Mesendoderm (in vitro differentiated cells): ENCODE measurements around the gene CARMIL3.

Experiments
- DNase-seq: peaks from one replicate; pipeline ENCODE4 v3.0.0; 2013
- H2AK5ac ChIP-seq: 2 replicates; pipeline ENCODE4 v1.6.1; 2013; ENCODE audit warnings: low read length, inconsistent platforms
- H2BK120ac ChIP-seq: 2 replicates; pipeline ENCODE4 v1.6.1; 2013; ENCODE audit warnings: low read depth, mild to moderate bottlenecking, low read length, moderate library complexity, mixed read lengths
- H2BK15ac ChIP-seq: replicated peaks from 2 replicates; pipeline ENCODE4 v1.6.1; 2013; ENCODE audit warnings: low read depth, mild to moderate bottlenecking, moderate library complexity
- H2BK5ac ChIP-seq: 2 replicates; pipeline ENCODE4 v1.6.1; 2013; ENCODE audit warnings: low read length, inconsistent platforms
- H3K18ac ChIP-seq: 2 replicates; pipeline ENCODE4 v1.6.1; 2013; ENCODE audit warnings: mild to moderate bottlenecking, low read length, mixed read lengths
- H3K23ac ChIP-seq: one replicate; pipeline ENCODE4 v1.6.1; 2013; ENCODE audit warnings: low read length
- H3K27ac ChIP-seq: 2 replicates; pipeline ENCODE4 v1.5.1; 2013; ENCODE audit warnings: low read depth, mild to moderate bottlenecking, inconsistent platforms, low read length, moderate library complexity
- H3K27me3 ChIP-seq: 2 replicates; pipeline ENCODE4 v1.6.1; 2013; ENCODE audit warnings: low read length, control low read depth, mild to moderate bottlenecking, inconsistent platforms; ENCODE audit not compliant: insufficient read depth, poor library complexity
- H3K36me3 ChIP-seq: 2 replicates; pipeline ENCODE4 v1.6.1; 2013; ENCODE audit warnings: low read length, inconsistent platforms; ENCODE audit not compliant: control insufficient read depth, insufficient read depth
- H3K4ac ChIP-seq: one replicate; pipeline ENCODE4 v1.6.1; 2013; ENCODE audit warnings: low read depth, mild to moderate bottlenecking, low read length, moderate library complexity
- H3K4me1 ChIP-seq: 2 replicates; pipeline ENCODE4 v1.6.1; 2013; ENCODE audit warnings: low read depth, low read length, inconsistent platforms; ENCODE audit not compliant: control insufficient read depth
- H3K4me2 ChIP-seq: 2 replicates; pipeline ENCODE4 v1.6.1; 2013; ENCODE audit warnings: low read length
- H3K4me3 ChIP-seq: 2 replicates; pipeline ENCODE4 v1.5.1; 2013; ENCODE audit warnings: mild to moderate bottlenecking, low read length
- H3K56ac ChIP-seq: one replicate; pipeline ENCODE4 v1.6.1; 2013; ENCODE audit warnings: low read length
- H3K79me1 ChIP-seq: 2 replicates; pipeline ENCODE4 v1.6.1; 2013; ENCODE audit warnings: low read length, inconsistent platforms
- H3K79me2 ChIP-seq: 2 replicates; pipeline ENCODE4 v1.6.1; 2013; ENCODE audit warnings: mild to moderate bottlenecking, low read length; ENCODE audit not compliant: control insufficient read depth, insufficient read depth
- H3K9ac ChIP-seq: 2 replicates; pipeline ENCODE4 v1.6.1; 2013; ENCODE audit warnings: low read length, inconsistent platforms
- H4K5ac ChIP-seq: one replicate; pipeline ENCODE4 v1.6.1; 2013; ENCODE audit warnings: low read length
- H4K8ac ChIP-seq: one replicate; pipeline ENCODE4 v1.6.1; 2013; ENCODE audit warnings: low read depth, mild to moderate bottlenecking, control low read depth, low read length, moderate library complexity
- WGBS: extraction: QIAGEN DNeasy Blood & Tissue Kit; methylation state at CpG from one replicate; pipeline ENCODE4 v1.1.7; 2013; ENCODE audit warnings: low lambda C conversion rate, missing lambda C conversion rate; ENCODE audit not compliant: insufficient coverage; ENCODE audit errors: extremely low coverage; 5-methylcytosine and 5-hydroxymethylcytosine counted together

Gene CARMIL3

DNA sequence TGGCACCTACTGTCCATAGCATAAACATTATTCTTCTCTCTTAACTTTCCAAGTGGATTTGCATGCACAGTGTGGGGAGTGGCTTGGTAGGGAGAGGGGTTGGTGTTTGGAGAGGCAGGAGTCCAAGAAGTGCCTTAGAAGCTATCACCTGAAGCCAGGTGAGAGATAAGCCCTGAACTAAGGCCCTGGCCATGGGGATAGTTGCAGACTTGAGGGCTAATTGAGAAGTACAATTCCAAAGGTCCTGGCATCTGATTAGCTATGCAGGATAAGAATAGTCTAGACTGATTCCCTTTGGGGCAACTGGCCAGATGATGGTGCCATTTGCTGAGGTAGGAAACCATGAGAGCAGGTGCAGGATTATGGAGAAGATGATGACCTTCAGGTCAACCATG lies 40.3 kb downstream of the CARMIL3 start:
- Histone ChIP-seq H2BK5ac (no peak overlapping the region), H3K4me3 (no peak overlapping the region), H4K8ac (no peak overlapping the region), H3K36me3 (peaks cover 1% of the 10 kb centered on the region), H2BK120ac (no peak overlapping the region), H3K4ac (no peak overlapping the region), H2AK5ac (no peak overlapping the region), H3K27me3 (no peaks in the 10 kb centered on the region), H3K4me2 (no peak overlapping the region), H3K56ac (no peak overlapping the region), H3K79me1 (peaks cover 14% of the 10 kb centered on the region), H3K23ac (no peak overlapping the region), H3K9ac (no peak overlapping the region), H3K27ac (no peak overlapping the region), H3K18ac (no peak overlapping the region), H4K5ac (no peak overlapping the region), H3K79me2 (peaks cover 10% of the 10 kb centered on the region), H3K4me1 (peaks cover 7% of the 10 kb centered on the region), H2BK15ac (no peak overlapping the region)
- DNase-seq: peak; percentile 11

DNA sequence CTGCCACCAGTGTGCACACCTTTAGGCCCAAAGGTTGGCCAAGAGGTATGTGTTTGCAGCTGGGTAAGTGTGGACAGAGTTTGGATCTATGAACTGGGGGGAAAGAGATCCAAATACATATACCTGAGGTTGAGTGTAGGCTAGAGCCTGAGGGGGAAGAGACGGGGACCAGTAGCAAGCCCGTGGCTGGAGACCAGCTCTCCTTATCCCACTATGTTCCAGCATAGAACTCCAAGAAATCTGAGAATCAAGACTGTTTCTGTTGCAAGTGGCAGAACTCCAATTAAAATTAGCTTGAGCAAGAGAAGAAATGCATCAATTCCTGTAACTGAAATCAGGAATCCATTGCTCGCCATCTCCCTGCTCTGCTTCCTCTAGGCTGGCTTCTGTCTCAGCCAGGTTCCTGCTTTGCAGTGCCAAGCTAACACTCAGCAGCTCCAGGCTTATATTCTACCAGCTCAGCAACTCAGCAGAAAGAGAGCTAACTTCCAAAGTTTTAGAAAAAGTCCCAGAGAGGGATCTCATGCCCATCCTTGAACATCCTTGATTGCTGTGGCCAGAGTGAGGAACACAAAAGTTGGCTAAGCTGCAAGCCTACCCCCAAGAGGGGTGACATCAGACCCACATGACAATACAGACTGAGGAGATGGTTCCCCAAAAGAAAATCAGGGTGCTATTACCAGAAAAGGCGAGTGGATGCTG lies 40.8 kb downstream of the CARMIL3 start:
- H3K36me3 ChIP-seq: peaks cover 1% of the 10 kb centered on the region

DNA sequence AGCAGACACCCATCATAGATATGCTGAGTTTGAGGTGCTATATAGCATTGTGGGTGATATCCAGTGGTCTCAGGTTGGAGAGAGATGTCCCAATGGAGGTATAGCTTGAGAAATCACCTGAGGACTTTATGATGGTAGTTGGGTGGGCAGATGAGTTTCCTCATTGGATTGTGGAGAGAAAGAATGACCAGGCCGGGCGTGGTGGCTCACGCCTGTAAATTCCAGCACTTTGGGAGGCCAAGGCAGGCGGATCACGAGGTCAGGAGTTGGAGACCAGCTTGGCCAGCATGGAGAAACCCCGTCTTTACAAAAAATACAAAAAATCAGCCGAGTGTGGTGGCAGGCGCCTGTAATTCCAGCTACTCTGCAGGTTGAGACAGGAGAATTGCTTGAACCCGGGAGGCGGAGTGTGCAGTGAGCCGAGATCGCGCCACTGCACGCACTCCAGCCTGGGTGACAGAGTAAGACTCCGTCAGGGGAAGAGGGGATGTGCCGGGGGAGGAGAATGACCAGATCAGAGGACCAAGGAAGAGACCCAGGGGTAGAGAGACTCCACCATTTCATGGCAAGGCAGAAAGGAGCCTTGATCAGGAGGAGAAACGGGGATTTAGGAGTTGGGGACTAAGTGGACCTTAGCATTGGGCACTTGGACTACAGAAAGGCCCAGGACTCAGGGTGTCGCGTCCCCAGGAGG lies 41.5 kb downstream of the CARMIL3 start:
- no CpG with 5 or more reads among the region's 19 CpGs for WGBS
- Histone ChIP-seq H2BK120ac (no peak overlapping the region), H2BK15ac (no peak overlapping the region), H3K79me1 (peaks cover 16% of the 10 kb centered on the region), H3K4ac (peak overlapping the region; percentile 8), H2AK5ac (no peak overlapping the region), H3K4me3 (no peak overlapping the region), H2BK5ac (peak overlapping the region; percentile 40), H4K8ac (no peak overlapping the region), H3K79me2 (peaks cover 10% of the 10 kb centered on the region), H3K18ac (peak overlapping the region; percentile 44), H3K9ac (peak overlapping the region; percentile 66), H3K4me1 (peaks cover 7% of the 10 kb centered on the region), H3K27ac (peak overlapping the region; percentile 22), H3K4me2 (peak overlapping the region; percentile 15), H3K27me3 (no peaks in the 10 kb centered on the region), H3K23ac (no peak overlapping the region), H3K56ac (peak overlapping the region; percentile 86), H4K5ac (peak overlapping the region; percentile 54), H3K36me3 (peaks cover 3% of the 10 kb centered on the region)
- peak; percentile 16 for DNase-seq

More for the DNA sequence above, 40.8 kb downstream of the CARMIL3 start:
- H3K9ac ChIP-seq: no peak overlapping the region
- H3K23ac ChIP-seq: no peak overlapping the region
- peaks cover 10% of the 10 kb centered on the region for H3K79me2 ChIP-seq
- no peak overlapping the region for H2BK120ac ChIP-seq
- no CpG with 5 or more reads among the region's 4 CpGs for WGBS
- H3K27ac ChIP-seq: no peak overlapping the region
- H3K27me3 ChIP-seq: no peaks in the 10 kb centered on the region
- H3K4me1 ChIP-seq: peaks cover 7% of the 10 kb centered on the region
- DNase-seq: no peak
- H2AK5ac ChIP-seq: peak overlapping the region; percentile 68
- peaks cover 14% of the 10 kb centered on the region for H3K79me1 ChIP-seq
- H4K8ac ChIP-seq: no peak overlapping the region
- H2BK5ac ChIP-seq: no peak overlapping the region
- no peak overlapping the region for H3K4me2 ChIP-seq
- no peak overlapping the region for H3K18ac ChIP-seq
- H3K4ac ChIP-seq: peak overlapping the region; percentile 8
- no peak overlapping the region for H3K4me3 ChIP-seq
- H4K5ac ChIP-seq: no peak overlapping the region
- no peak overlapping the region for H2BK15ac ChIP-seq
- H3K56ac ChIP-seq: no peak overlapping the region

DNA sequence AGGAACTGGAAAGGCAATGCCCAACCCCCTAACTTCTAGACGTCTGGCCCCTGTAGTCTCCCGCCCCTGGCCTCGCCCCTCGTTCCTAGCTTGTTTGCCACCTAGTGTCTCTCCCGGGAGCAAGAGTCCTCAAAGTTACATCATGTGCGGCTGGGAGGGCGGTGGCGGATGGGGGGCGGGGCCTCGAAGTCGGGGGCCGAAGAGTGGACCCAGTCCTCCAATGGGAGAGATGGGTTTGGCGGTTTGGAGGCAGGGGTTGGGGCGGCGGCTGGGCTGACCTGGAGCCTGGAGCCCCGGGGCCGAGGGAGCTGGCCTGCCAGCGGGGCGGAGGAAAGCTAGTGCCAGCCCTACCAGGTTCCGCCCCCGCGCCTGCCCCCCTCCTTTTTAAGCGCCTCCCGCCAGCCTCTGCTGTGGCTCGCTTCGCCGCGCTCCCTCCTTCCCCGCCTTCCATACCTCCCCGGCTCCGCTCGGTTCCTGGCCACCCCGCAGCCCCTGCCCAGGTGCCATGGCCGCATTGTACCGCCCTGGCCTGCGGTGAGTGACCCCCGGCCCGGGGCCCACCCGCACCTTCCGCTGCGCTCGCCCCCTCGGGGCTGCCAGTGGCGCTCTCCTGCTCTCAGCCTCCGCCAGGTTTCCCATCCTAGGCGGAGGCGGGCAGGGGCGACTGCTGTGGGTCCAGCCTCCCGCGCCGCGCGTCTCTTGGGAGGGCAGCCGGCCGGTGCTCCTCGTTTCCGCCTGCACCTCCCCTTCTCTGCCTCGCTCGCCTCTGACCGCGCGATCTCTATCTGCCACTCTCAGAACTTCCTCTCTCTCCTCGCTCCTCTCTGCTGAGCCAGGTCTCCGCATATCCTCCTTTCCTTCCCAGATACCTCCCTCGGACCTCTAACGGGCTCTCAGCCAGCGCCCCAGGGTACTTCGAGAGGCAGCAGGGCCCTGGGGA lies 42.4 kb downstream of the CARMIL3 start, which contains the start of gene PCK2:
TSS of gene PCK2 (plus strand) at position 411 of the 940 bp plus-strand sequence. CDS start at position 506, 95 bp downstream.
- Histone ChIP-seq H3K18ac (peak within 1 kb of the TSS; percentile 85), H3K27ac (peak within 1 kb of the TSS; percentile 90)
- no CpG with 5 or more reads among the region's 68 CpGs for WGBS

DNA sequence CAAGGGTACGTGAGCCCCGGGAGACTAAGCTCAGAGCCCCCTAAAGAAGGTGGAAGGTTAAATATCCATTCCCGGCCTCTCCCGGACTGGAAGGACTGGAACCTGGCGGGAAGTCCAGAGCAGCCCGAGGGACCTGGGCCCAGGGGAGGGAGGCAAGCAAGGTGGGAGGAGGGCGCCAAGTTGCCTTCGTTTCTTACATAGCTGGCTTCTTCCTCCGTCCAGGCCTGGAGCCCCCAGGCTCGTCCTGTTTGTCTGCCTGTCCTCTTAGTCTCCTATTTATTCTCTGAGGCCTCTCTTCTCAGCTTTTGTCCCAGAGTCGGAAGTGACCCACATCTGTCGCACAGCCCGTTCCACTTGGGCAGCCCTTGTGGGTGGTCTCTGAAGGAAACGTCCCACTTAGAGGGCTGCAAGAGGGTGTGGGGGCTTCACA lies 43.0 kb downstream of the CARMIL3 start:
- Histone ChIP-seq H3K27me3 (no peaks in the 10 kb centered on the region), H3K4me3 (peak overlapping the region; percentile 99), H3K23ac (peak overlapping the region; percentile 97), H3K4ac (peak overlapping the region; percentile 43), H4K5ac (no peak overlapping the region), H2AK5ac (peak overlapping the region; percentile 96), H3K56ac (peak overlapping the region; percentile 99), H4K8ac (no peak overlapping the region), H3K36me3 (peaks cover 6% of the 10 kb centered on the region), H3K9ac (peak overlapping the region; percentile 100), H3K4me2 (peak overlapping the region; percentile 90), H3K18ac (peak overlapping the region; percentile 85), H3K79me2 (peaks cover 10% of the 10 kb centered on the region), H3K4me1 (peaks cover 7% of the 10 kb centered on the region), H3K79me1 (peaks cover 16% of the 10 kb centered on the region), H2BK120ac (no peak overlapping the region), H2BK15ac (no peak overlapping the region), H2BK5ac (peak overlapping the region; percentile 94), H3K27ac (peak overlapping the region; percentile 90)
- WGBS: no CpG with 5 or more reads among the region's 14 CpGs
- no peak for DNase-seq

More for the DNA sequence above, 42.4 kb downstream of the CARMIL3 start, which contains the start of gene PCK2:
- Histone ChIP-seq H3K23ac (peak within 1 kb of the TSS; percentile 97), H3K9ac (peak within 1 kb of the TSS; percentile 100), H3K4me3 (peak within 1 kb of the TSS; percentile 99), H3K79me1 (peaks cover 16% of the 10 kb centered on the region), H3K4ac (peak within 1 kb of the TSS; percentile 43), H4K5ac (peak within 1 kb of the TSS; percentile 54), H4K8ac (no peak within 1 kb of the TSS), H3K4me2 (peak within 1 kb of the TSS; percentile 90), H3K79me2 (peaks cover 10% of the 10 kb centered on the region), H3K56ac (peak within 1 kb of the TSS; percentile 99), H2BK5ac (peak within 1 kb of the TSS; percentile 94), H3K27me3 (no peaks in the 10 kb centered on the region), H2BK120ac (no peak within 1 kb of the TSS), H2AK5ac (peak within 1 kb of the TSS; percentile 96), H3K4me1 (peaks cover 7% of the 10 kb centered on the region), H2BK15ac (no peak within 1 kb of the TSS), H3K36me3 (peaks cover 6% of the 10 kb centered on the region)
- peak; percentile 99 for DNase-seq
